Measurements from ENCODE around the gene PDE4D. TPM values are rescaled to one million over a fixed set of nuclear protein-coding genes. Genes with fewer than 3 reads are reported as not detected.

PDE4D gene
- total and polyA plus RNA-seq, 4 donors, result 12.8 to 167 (median 44.5) TPM

- Histone ChIP-seq H3K36me3 (ENCODE audit: control insufficient read depth in 4 of 4, insufficient read depth in 4 of 4, low read length in 4 of 4) (no peaks in the 10 kb centered on the region), H3K4me1 (ENCODE audit: control insufficient read depth in 5 of 5, insufficient read depth in 5 of 5, low read length in 5 of 5) (no peaks in the 10 kb centered on the region), H3K27me3 (ENCODE audit: control insufficient read depth in 3 of 3, insufficient read depth in 3 of 3, low read length in 2 of 3) (no peaks in the 10 kb centered on the region), H3K9me3 (ENCODE audit: control insufficient read depth in 4 of 4, insufficient read depth in 3 of 4, low read length in 3 of 4) (no peaks in the 10 kb centered on the region), H3K27ac (ENCODE audit: low read depth in 1 of 2, low read length in 1 of 2) (no peak overlapping the region), H3K4me3 (no peak overlapping the region), H3K9ac (ENCODE audit: insufficient read depth in 1 of 2, low read length in 2 of 2) (no peak overlapping the region)
- TF ChIP-seq, protein P1, sequence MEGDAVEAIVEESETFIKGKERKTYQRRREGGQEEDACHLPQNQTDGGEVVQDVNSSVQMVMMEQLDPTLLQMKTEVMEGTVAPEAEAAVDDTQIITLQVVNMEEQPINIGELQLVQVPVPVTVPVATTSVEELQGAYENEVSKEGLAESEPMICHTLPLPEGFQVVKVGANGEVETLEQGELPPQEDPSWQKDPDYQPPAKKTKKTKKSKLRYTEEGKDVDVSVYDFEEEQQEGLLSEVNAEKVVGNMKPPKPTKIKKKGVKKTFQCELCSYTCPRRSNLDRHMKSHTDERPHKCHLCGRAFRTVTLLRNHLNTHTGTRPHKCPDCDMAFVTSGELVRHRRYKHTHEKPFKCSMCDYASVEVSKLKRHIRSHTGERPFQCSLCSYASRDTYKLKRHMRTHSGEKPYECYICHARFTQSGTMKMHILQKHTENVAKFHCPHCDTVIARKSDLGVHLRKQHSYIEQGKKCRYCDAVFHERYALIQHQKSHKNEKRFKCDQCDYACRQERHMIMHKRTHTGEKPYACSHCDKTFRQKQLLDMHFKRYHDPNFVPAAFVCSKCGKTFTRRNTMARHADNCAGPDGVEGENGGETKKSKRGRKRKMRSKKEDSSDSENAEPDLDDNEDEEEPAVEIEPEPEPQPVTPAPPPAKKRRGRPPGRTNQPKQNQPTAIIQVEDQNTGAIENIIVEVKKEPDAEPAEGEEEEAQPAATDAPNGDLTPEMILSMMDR (IDR thresholded peaks at IDR 0.05; ENCODE audit: control extremely low read depth, extremely low read depth), result no peak
- ATAC-seq (ENCODE audit: insufficient read depth, low FRiP score), result no peak
- no peak for DNase-seq
These were observed 389.5 kb downstream of the PDE4D start for GRCh38 chr5:59504043-59504442.

GRCh38 chr5:59503220-59503619 lies 390.3 kb downstream of the PDE4D start:
- no peak overlapping the region for H3K9ac ChIP-seq (ENCODE audit: insufficient read depth in 1 of 2, low read length in 2 of 2)

DNA sequence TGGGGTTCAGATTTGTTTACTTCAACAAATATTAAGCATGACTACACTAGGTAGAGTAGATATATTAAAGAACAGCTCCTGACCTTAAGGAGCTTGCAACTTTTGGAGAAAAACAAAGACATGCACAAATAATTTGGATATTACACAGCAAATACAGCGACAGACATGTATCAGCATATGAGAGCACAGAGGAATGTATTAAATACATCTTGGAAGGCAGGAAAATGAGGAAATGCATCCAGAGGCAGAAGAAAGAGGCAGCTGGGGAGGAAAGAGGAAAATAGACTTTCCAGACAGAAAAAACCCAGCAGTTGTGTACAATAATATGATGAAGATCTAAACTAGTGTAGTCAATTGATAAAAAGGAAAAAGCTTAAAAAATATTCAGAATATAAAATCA lies 392.2 kb downstream of the PDE4D start:
- Histone ChIP-seq H3K9ac (ENCODE audit: insufficient read depth in 1 of 2, low read length in 2 of 2) (no peak overlapping the region), H3K4me3 (no peak overlapping the region), H3K9me3 (ENCODE audit: control insufficient read depth in 4 of 4, insufficient read depth in 3 of 4, low read length in 3 of 4) (no peaks in the 10 kb centered on the region), H3K27me3 (ENCODE audit: control insufficient read depth in 3 of 3, insufficient read depth in 3 of 3, low read length in 2 of 3) (no peaks in the 10 kb centered on the region), H3K4me1 (ENCODE audit: control insufficient read depth in 5 of 5, insufficient read depth in 5 of 5, low read length in 5 of 5) (no peaks in the 10 kb centered on the region), H3K27ac (ENCODE audit: low read depth in 1 of 2, low read length in 1 of 2) (no peak overlapping the region), H3K36me3 (ENCODE audit: control insufficient read depth in 4 of 4, insufficient read depth in 4 of 4, low read length in 4 of 4) (no peaks in the 10 kb centered on the region)
- DNase-seq, result peak in 1 of 3 donors; percentile 10
- 79 to 81% methylated on average over 1 of the region's 1 CpG for WGBS, 2 donors
- TF ChIP-seq, protein P1 (IDR thresholded peaks at IDR 0.05; ENCODE audit: control extremely low read depth, extremely low read depth), result no peak
- no peak for ATAC-seq (ENCODE audit: insufficient read depth, low FRiP score)

More at GRCh38 chr5:59503220-59503619, 390.3 kb downstream of the PDE4D start:
- Histone ChIP-seq H3K4me3 (no peak overlapping the region), H3K27me3 (ENCODE audit: control insufficient read depth in 3 of 3, insufficient read depth in 3 of 3, low read length in 2 of 3) (no peaks in the 10 kb centered on the region), H3K27ac (ENCODE audit: low read depth in 1 of 2, low read length in 1 of 2) (no peak overlapping the region), H3K9me3 (ENCODE audit: control insufficient read depth in 4 of 4, insufficient read depth in 3 of 4, low read length in 3 of 4) (no peaks in the 10 kb centered on the region), H3K36me3 (ENCODE audit: control insufficient read depth in 4 of 4, insufficient read depth in 4 of 4, low read length in 4 of 4) (no peaks in the 10 kb centered on the region), H3K4me1 (ENCODE audit: control insufficient read depth in 5 of 5, insufficient read depth in 5 of 5, low read length in 5 of 5) (no peaks in the 10 kb centered on the region)
- TF ChIP-seq, protein P1 (IDR thresholded peaks at IDR 0.05; ENCODE audit: control extremely low read depth, extremely low read depth), result no peak
- no peak for ATAC-seq (ENCODE audit: insufficient read depth, low FRiP score)
- WGBS, 2 donors, result 48 to 71% methylated on average over 1 of the region's 1 CpG
- DNase-seq, result peak in 2 of 3 donors; percentile 48 to 58

DNA sequence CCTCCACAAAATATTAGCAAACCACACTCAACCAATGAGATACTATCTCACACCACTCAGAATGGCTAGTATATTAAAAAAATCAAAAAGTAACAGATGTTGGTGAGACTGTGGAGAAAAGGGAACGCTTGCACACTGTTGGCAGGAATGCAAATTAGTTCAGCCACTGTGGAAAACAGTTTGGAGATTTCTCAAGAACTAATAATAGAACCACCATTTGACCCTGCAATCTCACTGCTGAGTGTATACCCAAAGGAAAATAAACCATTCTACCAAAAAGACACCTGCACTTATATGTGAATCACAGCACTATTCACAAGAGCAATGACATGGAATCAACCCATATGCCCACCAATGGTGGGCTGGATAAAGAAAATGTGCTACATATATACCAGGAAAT lies 393.5 kb downstream of the PDE4D start:
- H3K9me3 ChIP-seq (ENCODE audit: control insufficient read depth in 4 of 4, insufficient read depth in 3 of 4, low read length in 3 of 4), result no peaks in the 10 kb centered on the region
- no peak for ATAC-seq (ENCODE audit: insufficient read depth, low FRiP score)
- H3K27me3 ChIP-seq (ENCODE audit: control insufficient read depth in 3 of 3, insufficient read depth in 3 of 3, low read length in 2 of 3), result no peaks in the 10 kb centered on the region
- no peaks in the 10 kb centered on the region for H3K4me1 ChIP-seq (ENCODE audit: control insufficient read depth in 5 of 5, insufficient read depth in 5 of 5, low read length in 5 of 5)
- no peak overlapping the region for H3K9ac ChIP-seq (ENCODE audit: insufficient read depth in 1 of 2, low read length in 2 of 2)
- no peak overlapping the region for H3K27ac ChIP-seq (ENCODE audit: low read depth in 1 of 2, low read length in 1 of 2)
- 70 to 88% methylated on average over 1 of the region's 1 CpG for WGBS, 2 donors
- H3K4me3 ChIP-seq, result no peak overlapping the region
- H3K36me3 ChIP-seq (ENCODE audit: control insufficient read depth in 4 of 4, insufficient read depth in 4 of 4, low read length in 4 of 4), result no peaks in the 10 kb centered on the region
- DNase-seq, result no peak
- TF ChIP-seq, protein P1 (IDR thresholded peaks at IDR 0.05; ENCODE audit: control extremely low read depth, extremely low read depth), result no peak

All from lung (tissue), 12 donors.